NT2/D1 (cell line): ENCODE results near the gene RGCC.

Experiments
- SUZ12 ChIP-seq: IDR thresholded peaks from 2 replicates; pipeline ENCODE4 v1.6.1; 2011; ENCODE audit not compliant: insufficient read length, insufficient read depth; ENCODE audit errors: extremely low read depth
- YY1 ChIP-seq: IDR thresholded peaks from 2 replicates; pipeline ENCODE4 v1.6.1; 2011; ENCODE audit not compliant: insufficient read length, insufficient read depth
- ZNF274 ChIP-seq: IDR thresholded peaks from 2 replicates; pipeline ENCODE4 v1.6.1; 2011; ENCODE audit warnings: mild to moderate bottlenecking, low read depth, low read length

GRCh38 chr13:41419206-41419605 lies 38.1 kb upstream of the RGCC start:
- TF ChIP-seq ZNF274 (no peak), YY1 (no peak), SUZ12 (no peak)
